CD4-positive, alpha-beta T cell (primary cell): ENCODE measurements around the gene SECTM1. TPM values are rescaled to one million over a fixed set of nuclear protein-coding genes. Genes with fewer than 3 reads are reported as not detected.

Experiments used
- ATAC-seq: fragments of 200-7000 bp; cut with Tn5 transposase; one replicate; pipeline ENCODE4 v1.10.0; 2022; ENCODE audit warnings: mild to moderate bottlenecking; ENCODE audit not compliant: poor library complexity
- CTCF ChIA-PET: fragments of 350-600 bp; sonication (Branson Sonifier 250); formaldehyde crosslinking; loops from one replicate; lab custom pipeline; 2021; ENCODE audit warnings: antibody characterized with exemption, inconsistent platforms; lab: Charles Lee
- POLR2A ChIA-PET: fragments of 350-600 bp; sonication (Branson Sonifier 250); formaldehyde crosslinking; loops from one replicate; lab custom pipeline; 2021; ENCODE audit warnings: antibody characterized with exemption, inconsistent platforms; lab: Charles Lee
- DNase-seq, 14 experiments: peaks; one replicate each; pipeline ENCODE4 v3.0.0-alpha.2; 2013 to 2020; ENCODE audit warnings: mixed read lengths in 2 of 14
- H3K27ac ChIP-seq, 2 donors: one replicate each; pipeline versions ENCODE4 v1.5.1 to v1.7.0; 2013; ENCODE audit warnings: low read length in 2 of 2, low read depth in 1 of 2, mild to moderate bottlenecking in 1 of 2
- H3K27me3 ChIP-seq, 2 experiments: 1 replicate in 1 of 2; 2 replicates in 1 of 2; pipeline versions ENCODE4 v1.6.1 to v1.7.0; 2013; ENCODE audit warnings: low read length in 2 of 2, control low read depth in 1 of 2, mild to moderate bottlenecking in 1 of 2, moderate library complexity in 1 of 2; ENCODE audit not compliant: insufficient read depth in 2 of 2, control insufficient read depth in 1 of 2
- H3K36me3 ChIP-seq: one replicate; pipeline ENCODE4 v1.6.1; 2013; ENCODE audit warnings: low read length, control low read depth; ENCODE audit not compliant: insufficient read depth
- H3K4me1 ChIP-seq: one replicate; pipeline ENCODE4 v1.6.1; 2013; ENCODE audit warnings: low read length, control low read depth; ENCODE audit not compliant: insufficient read depth
- H3K4me3 ChIP-seq: one replicate; pipeline ENCODE4 v1.5.1; 2013; ENCODE audit warnings: mild to moderate bottlenecking, low read length, moderate library complexity
- H3K9me3 ChIP-seq, 2 experiments: 1 replicate in 1 of 2; 2 replicates in 1 of 2; pipeline versions ENCODE4 v1.6.1 to v1.7.0; 2013; ENCODE audit warnings: low read length in 2 of 2, mild to moderate bottlenecking in 2 of 2, control low read depth in 1 of 2, moderate library complexity in 1 of 2; ENCODE audit not compliant: control insufficient read depth in 1 of 2, insufficient read depth in 1 of 2
- H3K27ac Mint-ChIP-seq: one replicate; pipeline ENCODE4 v1.8.0; 2020; ENCODE audit warnings: mixed read lengths
- H3K27me3 Mint-ChIP-seq: one replicate; pipeline ENCODE4 v1.8.0; 2021; ENCODE audit warnings: mixed read lengths
- H3K36me3 Mint-ChIP-seq: one replicate; pipeline ENCODE4 v1.8.0; 2021; ENCODE audit warnings: low read depth, mixed read lengths
- H3K4me1 Mint-ChIP-seq: one replicate; pipeline ENCODE4 v1.8.0; 2021; ENCODE audit warnings: low read depth, mixed read lengths
- H3K4me3 Mint-ChIP-seq: one replicate; pipeline ENCODE4 v1.8.0; 2020; ENCODE audit warnings: mild to moderate bottlenecking, mixed read lengths
- H3K9me3 Mint-ChIP-seq: one replicate; pipeline ENCODE4 v1.8.0; 2020; ENCODE audit warnings: mixed read lengths
- intact Hi-C, 2 experiments: fragments of 100-400 bp; cut with DNase I in 1 of 2; cut with micrococcal nuclease in 1 of 2; formaldehyde crosslinking; loops; one replicate each; pipeline versions ENCODE4 v1.15.1 to v1.9.0; 2023 to 2025; cut with DNase I, micrococcal nuclease
- total RNA-seq, 174 experiments: library from RNA in 2 of 174; stranded (reverse) in 2 of 174; gene quantifications; one replicate each; pipeline ENCODE4 v1.2.3 and lab custom pipeline; 2021 to 2026
- TF ChIP-seq, protein P1 (sequence below): fragments of 200-600 bp; IDR thresholded peaks from one replicate; pipeline ENCODE4 v1.8.0; 2022; ENCODE audit warnings: antibody characterized with exemption, mild to moderate bottlenecking

The SECTM1 gene
- total RNA-seq, 2 experiments from 2014 or later: 2.1 to 3.1 TPM

DNA sequence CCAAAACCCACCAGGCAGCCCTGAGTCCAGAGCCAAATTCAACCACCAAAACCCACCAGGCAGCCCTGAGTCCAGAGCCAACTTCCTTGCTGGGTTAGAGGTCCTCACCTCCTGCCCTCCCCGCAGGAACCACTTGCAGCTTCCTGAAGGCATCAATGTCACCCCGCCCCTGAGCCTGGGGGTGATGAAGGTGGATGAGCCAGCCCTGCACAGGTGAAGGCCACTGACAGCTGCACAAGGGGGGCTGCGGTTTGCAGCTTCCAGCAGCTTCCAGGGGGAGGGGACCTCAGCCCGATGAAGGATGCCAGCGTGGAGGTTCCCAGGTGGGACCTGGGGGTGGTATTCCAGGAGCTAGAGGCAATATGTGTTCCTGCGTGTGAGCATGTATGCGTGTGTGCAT, 52.5 kb downstream of the SECTM1 start:
- ATAC-seq: no peak

DNA sequence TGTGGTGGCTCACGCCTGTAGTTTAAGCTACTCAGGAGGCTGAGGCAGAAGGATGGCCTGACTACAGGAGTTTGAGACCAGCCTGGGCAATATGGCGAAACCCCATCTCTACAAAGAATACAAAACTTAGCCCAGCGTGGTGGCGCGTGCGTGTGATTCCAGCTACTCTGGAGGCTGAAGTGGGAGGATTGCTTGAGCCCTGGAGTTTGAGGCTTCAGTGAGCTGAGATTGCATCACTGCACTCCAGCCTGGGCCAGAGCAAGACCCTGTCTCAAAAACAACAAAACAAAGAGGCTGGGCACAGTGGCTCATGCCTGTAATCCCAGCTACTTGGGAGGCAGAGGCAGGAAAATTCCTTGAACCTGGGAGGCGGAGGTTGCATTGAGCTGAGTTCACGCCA, 53.0 kb downstream of the SECTM1 start:
- TF ChIP-seq, protein P1, sequence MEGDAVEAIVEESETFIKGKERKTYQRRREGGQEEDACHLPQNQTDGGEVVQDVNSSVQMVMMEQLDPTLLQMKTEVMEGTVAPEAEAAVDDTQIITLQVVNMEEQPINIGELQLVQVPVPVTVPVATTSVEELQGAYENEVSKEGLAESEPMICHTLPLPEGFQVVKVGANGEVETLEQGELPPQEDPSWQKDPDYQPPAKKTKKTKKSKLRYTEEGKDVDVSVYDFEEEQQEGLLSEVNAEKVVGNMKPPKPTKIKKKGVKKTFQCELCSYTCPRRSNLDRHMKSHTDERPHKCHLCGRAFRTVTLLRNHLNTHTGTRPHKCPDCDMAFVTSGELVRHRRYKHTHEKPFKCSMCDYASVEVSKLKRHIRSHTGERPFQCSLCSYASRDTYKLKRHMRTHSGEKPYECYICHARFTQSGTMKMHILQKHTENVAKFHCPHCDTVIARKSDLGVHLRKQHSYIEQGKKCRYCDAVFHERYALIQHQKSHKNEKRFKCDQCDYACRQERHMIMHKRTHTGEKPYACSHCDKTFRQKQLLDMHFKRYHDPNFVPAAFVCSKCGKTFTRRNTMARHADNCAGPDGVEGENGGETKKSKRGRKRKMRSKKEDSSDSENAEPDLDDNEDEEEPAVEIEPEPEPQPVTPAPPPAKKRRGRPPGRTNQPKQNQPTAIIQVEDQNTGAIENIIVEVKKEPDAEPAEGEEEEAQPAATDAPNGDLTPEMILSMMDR: no peak
- H3K4me3 ChIP-seq: no peak overlapping the region
- intact Hi-C loops: no loop called here
- Mint-ChIP-seq H3K4me3 (no peak overlapping the region), H3K27me3 (no peaks in the 10 kb centered on the region), H3K4me1 (peaks cover 8% of the 10 kb centered on the region), H3K27ac (no peak overlapping the region), H3K36me3 (no peaks in the 10 kb centered on the region), H3K9me3 (no peaks in the 10 kb centered on the region)
- H3K27ac ChIP-seq: no peak overlapping the region
- POLR2A ChIA-PET: interaction anchor here (1.1 kb wide), 1 partner anchor 12 kb away, joined by 3 read pairs; no protein-coding TSS in a partner anchor
- H3K27me3 ChIP-seq: no peaks in the 10 kb centered on the region
- H3K4me1 ChIP-seq: peaks cover 30% of the 10 kb centered on the region
- no peaks in the 10 kb centered on the region for H3K9me3 ChIP-seq
- no peak for DNase-seq
- H3K36me3 ChIP-seq: no peaks in the 10 kb centered on the region
- CTCF ChIA-PET: no interaction called here
- no peak for ATAC-seq

More for the DNA sequence above, 52.5 kb downstream of the SECTM1 start:
- no peaks in the 10 kb centered on the region for H3K36me3 Mint-ChIP-seq
- no peak for DNase-seq
- no peak overlapping the region for H3K27ac Mint-ChIP-seq
- peaks cover 8% of the 10 kb centered on the region for H3K4me1 Mint-ChIP-seq
- Histone ChIP-seq H3K4me1 (peaks cover 30% of the 10 kb centered on the region), H3K9me3 (no peaks in the 10 kb centered on the region), H3K27ac (no peak overlapping the region), H3K27me3 (no peaks in the 10 kb centered on the region), H3K4me3 (no peak overlapping the region), H3K36me3 (no peaks in the 10 kb centered on the region)
- intact Hi-C loops: no loop called here
- TF ChIP-seq, protein P1: no peak
- H3K27me3 Mint-ChIP-seq: no peaks in the 10 kb centered on the region
- ChIA-PET POLR2A (interaction anchor here (1.1 kb wide), 1 partner anchor 12 kb away, joined by 3 read pairs; no protein-coding TSS in a partner anchor), CTCF (no interaction called here)
- no peaks in the 10 kb centered on the region for H3K9me3 Mint-ChIP-seq
- no peak overlapping the region for H3K4me3 Mint-ChIP-seq

- ATAC-seq: no peak
- H3K27ac Mint-ChIP-seq: no peak overlapping the region
- intact Hi-C loops: no loop called here
- no peaks in the 10 kb centered on the region for H3K27me3 Mint-ChIP-seq
- DNase-seq: no peak
- no peaks in the 10 kb centered on the region for H3K9me3 Mint-ChIP-seq
- TF ChIP-seq, protein P1: no peak
- H3K9me3 ChIP-seq: no peaks in the 10 kb centered on the region
- no peak overlapping the region for H3K4me3 Mint-ChIP-seq
- no peaks in the 10 kb centered on the region for H3K36me3 ChIP-seq
- no peak overlapping the region for H3K4me3 ChIP-seq
- H3K4me1 Mint-ChIP-seq: peaks cover 8% of the 10 kb centered on the region
- H3K27me3 ChIP-seq: no peaks in the 10 kb centered on the region
- no peaks in the 10 kb centered on the region for H3K36me3 Mint-ChIP-seq
- no peak overlapping the region for H3K27ac ChIP-seq
- H3K4me1 ChIP-seq: peaks cover 36% of the 10 kb centered on the region
- POLR2A ChIA-PET: no interaction called here
- CTCF ChIA-PET: no interaction called here
Measured at GRCh38 chr17:82278786-82279391, 54.7 kb downstream of the SECTM1 start.
